CD4-positive, alpha-beta memory T cell (primary cell): Measurements from ENCODE around the gene NGEF. TPM values are rescaled to one million over a fixed set of nuclear protein-coding genes. Genes with fewer than 3 reads are reported as not detected.
A peak's percentile ranks its signal among the peaks of the same experiment; 100 is the strongest.

ENCODE experiments used
- CTCF ChIA-PET: fragments of 350-600 bp; sonication (Branson Sonifier 250); formaldehyde crosslinking; loops from one replicate; lab custom pipeline; 2021; ENCODE audit warnings: inconsistent platforms; ENCODE audit not compliant: partially characterized antibody; lab: Charles Lee
- POLR2A ChIA-PET: fragments of 350-600 bp; sonication (Branson Sonifier 250); formaldehyde crosslinking; loops from one replicate; lab custom pipeline; 2021; ENCODE audit not compliant: partially characterized antibody; lab: Charles Lee
- DNase-seq, 5 donors: peaks; one replicate each; pipeline versions ENCODE4 v3.0.0 to v3.0.0-alpha.2; 2020 to 2022; ENCODE audit warnings: mixed read lengths in 1 of 5
- H3K27ac ChIP-seq: one replicate; pipeline ENCODE4 v1.7.0; 2013; ENCODE audit warnings: low read depth, low read length
- H3K27me3 ChIP-seq: 2 replicates; pipeline ENCODE4 v1.7.0; 2013; ENCODE audit warnings: mild to moderate bottlenecking, low read length, moderate library complexity; ENCODE audit not compliant: insufficient read depth
- H3K36me3 ChIP-seq: 2 replicates; pipeline ENCODE4 v1.7.0; 2013; ENCODE audit warnings: mild to moderate bottlenecking, low read length, moderate library complexity; ENCODE audit not compliant: insufficient read depth
- H3K4me1 ChIP-seq: 2 replicates; pipeline ENCODE4 v1.7.0; 2013; ENCODE audit warnings: mild to moderate bottlenecking, low read length, moderate library complexity; ENCODE audit not compliant: insufficient read depth
- H3K4me3 ChIP-seq, 2 donors: one replicate each; pipeline ENCODE4 v1.7.0; 2013; ENCODE audit warnings: low read length in 2 of 2, mild to moderate bottlenecking in 1 of 2
- H3K9me3 ChIP-seq, 2 donors: one replicate each; pipeline ENCODE4 v1.7.0; 2013; ENCODE audit warnings: low read length in 2 of 2, control low read depth in 1 of 2; ENCODE audit not compliant: control insufficient read depth in 1 of 2
- H3K27ac Mint-ChIP-seq, 7 donors: one replicate each; pipeline ENCODE4 v1.8.0; 2020 to 2021; ENCODE audit warnings: mixed read lengths in 7 of 7, mild to moderate bottlenecking in 6 of 7, inconsistent platforms in 3 of 7, moderate library complexity in 3 of 7
- H3K27me3 Mint-ChIP-seq, 2 donors: one replicate each; pipeline ENCODE4 v1.8.0; 2020 to 2021; ENCODE audit warnings: mixed read lengths in 2 of 2
- H3K36me3 Mint-ChIP-seq, 2 donors: one replicate each; pipeline ENCODE4 v1.8.0; 2020 to 2021; ENCODE audit warnings: mixed read lengths in 2 of 2, inconsistent platforms in 1 of 2, mild to moderate bottlenecking in 1 of 2
- H3K4me1 Mint-ChIP-seq, 4 donors: one replicate each; pipeline ENCODE4 v1.8.0; 2020 to 2021; ENCODE audit warnings: mixed read lengths in 4 of 4, mild to moderate bottlenecking in 1 of 4
- H3K4me3 Mint-ChIP-seq, 8 donors: one replicate each; pipeline ENCODE4 v1.8.0; 2020 to 2021; ENCODE audit warnings: mixed read lengths in 8 of 8, mild to moderate bottlenecking in 7 of 8, moderate library complexity in 6 of 8, inconsistent platforms in 3 of 8
- H3K9me3 Mint-ChIP-seq, 8 donors: one replicate each; pipeline ENCODE4 v1.8.0; 2020 to 2021; ENCODE audit warnings: mixed read lengths in 8 of 8, mild to moderate bottlenecking in 5 of 8, inconsistent platforms in 3 of 8, moderate library complexity in 1 of 8
- intact Hi-C: fragments of 100-400 bp; cut with micrococcal nuclease; formaldehyde crosslinking; loops from one replicate; pipeline ENCODE4 v1.15.1; 2023
- polyA plus RNA-seq, 2 donors: library from polyadenylated mRNA; unstranded; fragments of 300-500 nt; fragmentation: Illumina TruSeq; gene quantifications; one replicate each; pipeline ENCODE4 v1.2.3, GENCODE V29; 2021
- total RNA-seq, 2 experiments: library from RNA; stranded (reverse); gene quantifications; one replicate each; pipeline ENCODE4 v1.2.3, GENCODE V29; 2021

The NGEF gene
- total and polyA plus RNA-seq, 4 experiments from 2014 or later, result not detected

- H3K4me1 Mint-ChIP-seq, result no peaks in the 10 kb centered on the region
- intact Hi-C loops, result no loop called here
Measured at GRCh38 chr2:233002829-233003657, 10.0 kb downstream of the NGEF start.

DNA sequence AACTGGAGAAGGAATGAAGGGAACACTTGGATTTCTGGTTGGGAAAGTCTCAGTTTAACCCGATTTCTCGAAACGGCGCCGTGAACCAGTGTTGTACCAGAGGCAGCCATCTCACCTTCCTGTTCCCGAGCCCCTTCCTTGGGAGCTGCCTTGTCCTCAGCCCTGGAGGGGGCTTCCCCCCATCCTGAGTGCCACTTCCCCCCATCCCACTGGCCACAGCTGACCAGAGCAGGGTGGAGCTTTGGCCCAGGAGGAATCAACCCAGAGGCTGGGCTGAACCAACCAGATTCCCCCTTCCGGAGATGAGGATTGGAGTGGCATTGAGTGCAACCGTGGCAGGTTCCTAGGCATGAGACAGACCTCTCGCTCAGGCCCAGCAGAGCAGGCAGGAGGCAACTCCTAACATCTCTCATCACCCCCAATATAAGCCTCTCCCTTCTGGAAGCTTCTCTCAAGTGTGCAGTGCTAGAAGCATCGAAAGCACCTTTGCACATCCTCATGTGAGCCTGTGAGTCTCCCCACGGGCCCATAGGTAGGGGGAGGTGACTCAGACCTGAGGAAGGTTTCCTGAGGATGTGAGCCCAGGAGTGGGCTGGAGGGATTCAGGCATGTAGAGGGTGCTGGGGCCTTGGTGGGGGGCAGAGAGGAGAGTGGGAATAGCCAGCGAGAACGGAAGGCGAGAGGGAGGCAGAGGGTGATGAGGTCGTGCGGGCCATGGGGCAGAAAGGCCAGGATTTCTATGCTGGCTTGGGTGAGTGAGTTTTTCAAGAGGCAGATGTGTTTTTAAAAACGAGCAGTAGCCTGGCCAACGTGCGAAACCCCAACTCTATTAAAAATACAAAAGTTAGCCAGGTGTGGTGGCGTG is 11.9 kb downstream of the NGEF start:
- POLR2A ChIA-PET, result no interaction called here
- intact Hi-C loops, result no loop called here

More at GRCh38 chr2:233002829-233003657, 10.0 kb downstream of the NGEF start:
- no peak for DNase-seq
- peaks cover 3 to 6% of the 10 kb centered on the region in 2 donors for H3K27me3 Mint-ChIP-seq
- H3K36me3 ChIP-seq, result no peaks in the 10 kb centered on the region
- no peaks in the 10 kb centered on the region for H3K27me3 ChIP-seq
- H3K9me3 Mint-ChIP-seq, result no peaks in the 10 kb centered on the region
- H3K4me1 ChIP-seq, result no peaks in the 10 kb centered on the region
- no peak overlapping the region for H3K4me3 ChIP-seq
- no peaks in the 10 kb centered on the region for H3K9me3 ChIP-seq
- ChIA-PET POLR2A (no interaction called here), CTCF (no interaction called here)
- no peak overlapping the region for H3K4me3 Mint-ChIP-seq
- no peaks in the 10 kb centered on the region for H3K36me3 Mint-ChIP-seq
- no peak overlapping the region for H3K27ac ChIP-seq
- peak overlapping the region in 1 of 7 donors; percentile 48 for H3K27ac Mint-ChIP-seq

DNA sequence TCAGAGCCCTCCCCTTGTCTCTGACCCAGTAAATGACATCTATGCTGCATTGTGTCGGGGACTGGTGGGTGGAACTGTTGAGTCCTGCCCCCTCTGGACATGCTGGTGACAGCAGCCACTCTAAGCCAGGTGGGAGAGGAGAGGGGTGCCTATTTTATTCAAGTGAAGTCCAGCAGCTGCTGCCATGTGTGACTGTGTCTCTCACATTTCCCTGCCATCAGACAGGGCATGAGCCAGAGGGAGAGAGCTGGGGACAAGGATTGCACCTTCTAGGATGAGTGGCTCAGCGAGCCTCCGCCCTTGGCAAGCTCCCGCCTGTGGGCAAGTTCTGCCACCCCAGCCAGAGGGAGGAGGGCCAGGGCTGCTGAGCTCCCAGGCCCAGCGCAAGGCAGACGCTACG is 13.7 kb downstream of the NGEF start:
- H3K4me1 ChIP-seq, result no peaks in the 10 kb centered on the region
- POLR2A ChIA-PET, result no interaction called here
- CTCF ChIA-PET, result no interaction called here
- no peak overlapping the region for H3K27ac ChIP-seq
- no peaks in the 10 kb centered on the region for H3K9me3 ChIP-seq
- no peak for DNase-seq
- H3K27ac Mint-ChIP-seq, result no peak overlapping the region
- H3K36me3 ChIP-seq, result no peaks in the 10 kb centered on the region
- no peak overlapping the region for H3K4me3 ChIP-seq
- H3K27me3 Mint-ChIP-seq, result peaks cover 0 to 5% of the 10 kb centered on the region in 2 donors
- H3K9me3 Mint-ChIP-seq, result no peaks in the 10 kb centered on the region
- no peaks in the 10 kb centered on the region for H3K36me3 Mint-ChIP-seq
- H3K4me3 Mint-ChIP-seq, result no peak overlapping the region
- intact Hi-C loops, result no loop called here
- H3K4me1 Mint-ChIP-seq, result no peaks in the 10 kb centered on the region
- H3K27me3 ChIP-seq, result no peaks in the 10 kb centered on the region

More for the DNA sequence above, 11.9 kb downstream of the NGEF start:
- CTCF ChIA-PET, result no interaction called here
- no peak overlapping the region for H3K27ac ChIP-seq
- Mint-ChIP-seq H3K9me3 (no peaks in the 10 kb centered on the region), H3K4me3 (no peak overlapping the region), H3K27ac (peak overlapping the region in 1 of 7 donors; percentile 39), H3K4me1 (no peaks in the 10 kb centered on the region), H3K36me3 (no peaks in the 10 kb centered on the region), H3K27me3 (peaks cover 3 to 6% of the 10 kb centered on the region in 2 donors)
- no peaks in the 10 kb centered on the region for H3K9me3 ChIP-seq
- no peaks in the 10 kb centered on the region for H3K27me3 ChIP-seq
- no peak for DNase-seq
- H3K36me3 ChIP-seq, result no peaks in the 10 kb centered on the region
- no peaks in the 10 kb centered on the region for H3K4me1 ChIP-seq
- no peak overlapping the region for H3K4me3 ChIP-seq

GRCh38 chr2:232998666-232998985 is 14.4 kb downstream of the NGEF start:
- ChIA-PET CTCF (no interaction called here), POLR2A (no interaction called here)
- intact Hi-C loops, result no loop called here
- Mint-ChIP-seq H3K4me3 (no peak overlapping the region), H3K9me3 (no peaks in the 10 kb centered on the region), H3K27ac (no peak overlapping the region), H3K36me3 (no peaks in the 10 kb centered on the region), H3K27me3 (peaks cover 0 to 3% of the 10 kb centered on the region in 2 donors), H3K4me1 (no peaks in the 10 kb centered on the region)
- no peak overlapping the region for H3K27ac ChIP-seq
- no peaks in the 10 kb centered on the region for H3K27me3 ChIP-seq
- H3K4me1 ChIP-seq, result no peaks in the 10 kb centered on the region
- DNase-seq, result no peak
- no peak overlapping the region for H3K4me3 ChIP-seq
- H3K9me3 ChIP-seq, result no peaks in the 10 kb centered on the region
- H3K36me3 ChIP-seq, result no peaks in the 10 kb centered on the region

DNA sequence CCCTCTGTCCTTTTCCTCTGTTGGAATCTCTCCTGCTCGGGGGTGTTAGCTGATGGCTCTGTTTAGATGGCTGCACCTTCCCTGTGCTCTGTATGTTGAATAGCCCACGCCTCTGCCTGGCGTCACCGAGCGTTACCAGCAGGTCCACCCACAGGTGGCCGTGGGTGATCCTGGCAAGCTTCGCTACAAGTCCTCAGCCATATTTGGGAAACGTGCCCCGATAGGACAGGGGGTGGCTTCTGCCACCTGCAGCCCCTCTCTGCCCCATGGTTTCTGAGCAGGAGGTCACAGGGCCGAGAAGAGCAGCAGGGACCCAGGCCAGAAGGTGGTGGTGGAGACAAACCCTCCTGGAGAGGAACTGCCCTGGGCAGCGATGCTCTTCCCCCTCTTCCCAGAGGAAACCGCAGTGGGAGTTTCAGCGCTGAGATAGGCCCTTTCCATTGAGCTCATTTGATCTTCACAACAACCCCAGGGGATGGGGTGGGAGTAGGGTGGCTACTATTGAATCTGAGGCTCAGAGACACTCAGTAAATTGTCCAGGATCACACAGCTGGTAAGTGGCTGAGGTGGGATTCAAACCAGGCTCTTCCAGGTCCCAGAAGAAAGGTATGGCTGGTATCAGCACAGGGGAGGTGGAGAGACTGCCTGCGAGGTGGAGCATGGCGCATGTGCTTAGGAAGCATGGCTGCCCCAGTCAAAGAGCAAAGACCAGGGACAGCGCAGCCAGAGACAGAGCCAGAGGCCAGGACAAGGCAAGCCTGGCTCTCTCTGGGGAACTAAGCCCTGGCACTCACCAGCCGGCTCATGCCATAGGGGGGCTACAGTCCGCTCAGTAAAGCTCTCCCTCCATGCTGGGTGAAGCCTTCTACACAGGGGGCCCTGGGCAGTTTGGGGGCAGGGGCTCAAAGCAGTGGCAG is 15.0 kb downstream of the NGEF start:
- Mint-ChIP-seq H3K4me1 (no peaks in the 10 kb centered on the region), H3K27me3 (peaks cover 0 to 3% of the 10 kb centered on the region in 2 donors), H3K9me3 (no peaks in the 10 kb centered on the region), H3K4me3 (no peak overlapping the region), H3K36me3 (no peaks in the 10 kb centered on the region), H3K27ac (peak overlapping the region in 1 of 7 donors; percentile 20)
- Histone ChIP-seq H3K27ac (no peak overlapping the region), H3K27me3 (no peaks in the 10 kb centered on the region), H3K9me3 (no peaks in the 10 kb centered on the region), H3K36me3 (no peaks in the 10 kb centered on the region), H3K4me3 (no peak overlapping the region), H3K4me1 (no peaks in the 10 kb centered on the region)
- ChIA-PET POLR2A (no interaction called here), CTCF (no interaction called here)
- no peak for DNase-seq
- intact Hi-C loops, result no loop called here

GRCh38 chr2:232994446-232994845 is 18.6 kb downstream of the NGEF start:
- H3K4me3 ChIP-seq, result no peak overlapping the region
- no peaks in the 10 kb centered on the region for H3K9me3 ChIP-seq
- peaks cover 0 to 3% of the 10 kb centered on the region in 2 donors for H3K36me3 Mint-ChIP-seq
- no peaks in the 10 kb centered on the region for H3K9me3 Mint-ChIP-seq
- no peaks in the 10 kb centered on the region for H3K4me1 Mint-ChIP-seq
- intact Hi-C loops, result no loop called here
- DNase-seq, result no peak
- ChIA-PET POLR2A (no interaction called here), CTCF (no interaction called here)
- no peak overlapping the region for H3K27ac ChIP-seq
- H3K36me3 ChIP-seq, result no peaks in the 10 kb centered on the region
- no peaks in the 10 kb centered on the region for H3K27me3 ChIP-seq
- no peak overlapping the region for H3K4me3 Mint-ChIP-seq
- no peaks in the 10 kb centered on the region for H3K27me3 Mint-ChIP-seq
- no peaks in the 10 kb centered on the region for H3K4me1 ChIP-seq
- no peak overlapping the region for H3K27ac Mint-ChIP-seq
